Loucy (cell line): Measurements from ENCODE around the gene MYO1F.

ENCODE experiments used
- H2AFZ ChIP-seq: fragments of 200-600 bp; sonication (generic); 2 replicates; pipeline ENCODE4 v1.6.0; 2016; ENCODE audit warnings: antibody characterized with exemption, mild to moderate bottlenecking, low read length, moderate library complexity
- H3F3A ChIP-seq: fragments of 200-600 bp; 2 replicates; pipeline ENCODE4 v1.6.0; 2016; ENCODE audit warnings: antibody characterized with exemption, low read depth, mild to moderate bottlenecking
- H3K27me3 ChIP-seq: fragments of 200-600 bp; sonication (generic); 2 replicates; pipeline ENCODE4 v1.6.1; 2014; ENCODE audit warnings: low read length, mild to moderate bottlenecking; ENCODE audit not compliant: insufficient read depth, poor library complexity, severe bottlenecking
- H3K36me3 ChIP-seq: fragments of 200-600 bp; sonication (generic); 2 replicates; pipeline ENCODE4 v1.6.1; 2016; ENCODE audit warnings: low read length; ENCODE audit not compliant: insufficient read depth
- H3K4me1 ChIP-seq: fragments of 200-600 bp; sonication (generic); 2 replicates; pipeline ENCODE4 v1.5.1; 2014; ENCODE audit warnings: low read length, mild to moderate bottlenecking; ENCODE audit not compliant: insufficient read depth, poor library complexity, severe bottlenecking
- H3K4me2 ChIP-seq: fragments of 200-600 bp; sonication (generic); 2 replicates; pipeline ENCODE4 v1.6.0; 2014; ENCODE audit warnings: antibody characterized with exemption, low read length, low read depth, mild to moderate bottlenecking; ENCODE audit not compliant: poor library complexity, severe bottlenecking
- H3K4me3 ChIP-seq: fragments of 200-600 bp; sonication (generic); 2 replicates; pipeline ENCODE4 v1.5.1; 2014; ENCODE audit warnings: low read length, mild to moderate bottlenecking, mixed read lengths; ENCODE audit not compliant: poor library complexity, severe bottlenecking
- H3K79me2 ChIP-seq: fragments of 200-600 bp; sonication (generic); 2 replicates; pipeline ENCODE4 v1.6.1; 2014; ENCODE audit warnings: low read length; ENCODE audit not compliant: insufficient read depth
- H3K9ac ChIP-seq: fragments of 200-600 bp; sonication (generic); 2 replicates; pipeline ENCODE4 v1.6.0; 2014; ENCODE audit warnings: mild to moderate bottlenecking, low read depth, low read length, moderate library complexity; ENCODE audit not compliant: poor library complexity, severe bottlenecking
- H3K9me2 ChIP-seq: fragments of 200-600 bp; sonication (generic); replicated peaks from 2 replicates; pipeline ENCODE4 v1.6.1; 2016; ENCODE audit warnings: low read depth, low read length, mixed read lengths
- H3K9me3 ChIP-seq: fragments of 200-600 bp; sonication (generic); 2 replicates; pipeline ENCODE4 v1.6.1; 2014; ENCODE audit warnings: mild to moderate bottlenecking, antibody characterized with exemption, low read length, low read depth; ENCODE audit not compliant: insufficient read depth
- H4K20me1 ChIP-seq: fragments of 200-600 bp; sonication (generic); 2 replicates; pipeline ENCODE4 v1.6.0; 2014; ENCODE audit warnings: antibody characterized with exemption, low read length, mild to moderate bottlenecking; ENCODE audit not compliant: insufficient read depth, poor library complexity, severe bottlenecking
- CTCF ChIP-seq: fragments of 200-600 bp; sonication (generic); conservative IDR thresholded peaks from 2 replicates; pipeline ENCODE4 v1.5.1; 2014; ENCODE audit warnings: mild to moderate bottlenecking, antibody characterized with exemption, low read length
- EZH2phosphoT487 ChIP-seq: fragments of 200-600 bp; IDR thresholded peaks from 2 replicates; pipeline ENCODE4 v1.6.1; 2018; ENCODE audit warnings: antibody characterized with exemption, mild to moderate bottlenecking, moderate library complexity, borderline replicate concordance

Gene MYO1F

DNA sequence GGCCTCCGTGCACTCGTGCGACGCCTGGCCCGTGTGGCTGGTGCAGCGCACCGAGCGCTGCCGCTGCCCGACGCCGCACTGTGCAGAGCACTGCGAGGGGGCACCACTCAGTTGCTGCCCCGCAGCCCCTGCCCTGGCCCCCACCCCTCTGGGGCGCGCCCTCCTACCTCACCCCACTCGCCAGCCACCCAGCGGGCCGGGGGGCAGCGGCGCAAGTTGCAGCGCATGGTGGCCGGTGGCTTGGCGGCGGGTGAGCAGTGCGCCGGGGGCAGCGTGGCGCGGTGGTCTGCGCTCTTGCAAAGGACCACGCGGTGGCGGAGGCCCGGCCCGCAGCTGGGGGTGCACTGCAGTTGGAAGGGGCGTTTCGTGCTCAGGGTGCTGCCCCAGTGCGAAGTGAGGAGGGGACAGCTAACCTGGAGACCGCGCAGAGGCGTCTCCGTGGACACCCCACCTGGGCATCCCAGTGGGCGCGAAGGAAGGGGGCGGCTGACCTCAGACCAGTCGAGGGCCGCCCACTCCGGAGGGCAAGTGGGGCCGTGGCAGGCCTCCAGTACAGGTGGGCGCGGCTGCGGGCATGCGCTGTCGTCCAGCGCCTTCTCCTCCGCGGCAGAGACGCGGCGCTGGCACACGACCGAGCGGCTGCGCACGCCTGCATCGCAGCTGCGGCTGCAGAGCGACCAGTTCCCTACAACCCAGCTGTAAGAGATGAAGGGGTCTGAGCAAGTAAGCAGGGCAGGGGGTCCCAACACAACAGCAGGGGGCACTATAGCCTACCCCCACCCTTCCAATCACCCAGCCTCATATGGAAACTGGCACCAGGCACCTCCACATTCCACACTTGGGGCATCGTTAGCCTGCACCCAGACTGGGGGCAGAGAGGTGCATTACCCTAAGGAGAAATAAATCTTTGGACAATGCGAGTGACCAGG is 8.0 kb upstream of the MYO1F start:
- Histone ChIP-seq H3K79me2 (no peaks in the 10 kb centered on the region), H3K9me3 (no peaks in the 10 kb centered on the region), H3K4me1 (peaks cover 4% of the 10 kb centered on the region), H3K9me2 (no peaks in the 10 kb centered on the region), H4K20me1 (no peaks in the 10 kb centered on the region), H3F3A (no peaks in the 10 kb centered on the region), H2AFZ (no peak overlapping the region), H3K4me2 (no peak overlapping the region), H3K4me3 (no peak overlapping the region), H3K36me3 (no peaks in the 10 kb centered on the region), H3K9ac (no peak overlapping the region), H3K27me3 (no peaks in the 10 kb centered on the region)
- TF ChIP-seq CTCF (no peak), EZH2phosphoT487 (no peak)

- H3K27me3 ChIP-seq: no peaks in the 10 kb centered on the region
- H3K4me2 ChIP-seq: peak overlapping the region; percentile 70
Measured at GRCh38 chr19:8580710-8581281, 3.6 kb upstream of the MYO1F start.

More at GRCh38 chr19:8580710-8581281, 3.6 kb upstream of the MYO1F start:
- peaks cover 36% of the 10 kb centered on the region for H3K4me1 ChIP-seq
- peak overlapping the region; percentile 26 for H3K9ac ChIP-seq
- no peak for TF ChIP-seq EZH2phosphoT487
- peak; percentile 100 for TF ChIP-seq CTCF
- no peaks in the 10 kb centered on the region; the same call in 1 of the 2 replicates for H3F3A ChIP-seq
- peaks cover 17% of the 10 kb centered on the region for H3K79me2 ChIP-seq
- no peaks in the 10 kb centered on the region for H3K36me3 ChIP-seq
- no peaks in the 10 kb centered on the region for H3K9me3 ChIP-seq
- H2AFZ ChIP-seq: 0 out of 2 replicates have a peak overlapping the region, but pooled peaks have one; percentile 35
- H3K9me2 ChIP-seq: no peaks in the 10 kb centered on the region
- no peaks in the 10 kb centered on the region for H4K20me1 ChIP-seq
- peak overlapping the region; percentile 52 for H3K4me3 ChIP-seq
